Transverse colon (tissue), 4 donors: ENCODE results near the gene NRGN. TPM values are rescaled to one million over a fixed set of nuclear protein-coding genes. Genes with fewer than 3 reads are reported as not detected.

ENCODE experiments used
- DNase-seq: peaks from one replicate; pipeline ENCODE4 v3.0.0-alpha.2; 2019
- H3K27ac ChIP-seq, 4 donors: fragments of 200-600 bp; sonication (generic); 2 replicates each; pipeline ENCODE4 v1.5.1; 2016 to 2018; ENCODE audit warnings: inconsistent platforms in 4 of 4
- H3K27me3 ChIP-seq: fragments of 200-600 bp; sonication (generic); 2 replicates; pipeline ENCODE4 v1.5.1; 2017; ENCODE audit warnings: inconsistent platforms
- H3K36me3 ChIP-seq, 4 donors: fragments of 200-600 bp; sonication (generic); 2 replicates each; pipeline ENCODE4 v1.5.1; 2017 to 2019; ENCODE audit warnings: inconsistent platforms in 4 of 4
- H3K4me1 ChIP-seq, 4 donors: fragments of 200-600 bp; sonication (generic); 2 replicates each; pipeline ENCODE4 v1.5.1; 2017 to 2020; ENCODE audit warnings: inconsistent platforms in 4 of 4
- H3K4me3 ChIP-seq, 4 donors: fragments of 200-600 bp; sonication (generic); 1 replicate in 1 of 4; 2 replicates in 3 of 4; pipeline versions ENCODE4 v1.5.1 to v1.6.1; 2017 to 2019; ENCODE audit warnings: inconsistent platforms in 4 of 4
- H3K9me3 ChIP-seq, 2 donors: fragments of 200-600 bp; sonication (generic); 2 replicates each; pipeline ENCODE4 v1.5.1; 2017 to 2019; ENCODE audit warnings: inconsistent platforms in 2 of 2
- CTCF ChIP-seq, 5 experiments: fragments of 200-600 bp in 3 of 5; fragments of 450-650 bp in 2 of 5; sonication (generic) in 3 of 5; IDR thresholded peaks; 1 replicate in 2 of 5; 2 replicates in 3 of 5; pipeline ENCODE4 v1.5.1; 2016 to 2017; ENCODE audit warnings: antibody characterized with exemption in 5 of 5, inconsistent platforms in 3 of 5, mild to moderate bottlenecking in 2 of 5, moderate library complexity in 1 of 5
- EP300 ChIP-seq: sonication (generic); formaldehyde crosslinking; IDR thresholded peaks from one replicate; pipeline ENCODE4 v1.6.1; 2017; ENCODE audit warnings: antibody characterized with exemption, low read depth
- POLR2A ChIP-seq: fragments of 450-650 bp; IDR thresholded peaks from one replicate; pipeline ENCODE4 v1.6.1; 2016; ENCODE audit warnings: antibody characterized with exemption, mild to moderate bottlenecking, moderate library complexity
- POLR2AphosphoS5 ChIP-seq, 3 donors: sonication (generic); formaldehyde crosslinking; IDR thresholded peaks; one replicate each; pipeline ENCODE4 v1.6.1; 2016; ENCODE audit warnings: antibody characterized with exemption in 3 of 3
- WGBS, 2 donors: methylation state at CpG; one replicate each; pipeline ENCODE4 v1.1.5; 2018; ENCODE audit warnings: low coverage in 1 of 2; 5-methylcytosine and 5-hydroxymethylcytosine counted together
- in situ Hi-C, 4 donors: fragments of 200-750 bp; cut with MboI; loops; one replicate each; pipeline versions ENCODE4 v1.15.0 to v1.15.1; 2017; ENCODE audit warnings: low sequenced_read_pairs in 3 of 4, low pct_ligation_motif_present in 1 of 4, low pct_unique_long_range_greater_than_20kb in 1 of 4
- intact Hi-C: fragments of 100-400 bp; cut with DNase I; formaldehyde crosslinking; loops from one replicate; pipeline ENCODE4 v1.15.1; 2023; ENCODE audit warnings: low total_unique reads
- total RNA-seq, 4 donors: library from RNA; depleted of rRNA; stranded (reverse); fragments of >200 nt; gene quantifications; one replicate each; pipeline ENCODE4 v1.1.0, GENCODE V29; 2016

NRGN gene
- total RNA-seq, 4 donors from 2014 or later: 0.96 to 1.5 TPM; not detected in 2

- Histone ChIP-seq H3K27ac (no peak overlapping the region), H3K36me3 (no peaks in the 10 kb centered on the region), H3K27me3 (peaks cover 12% of the 10 kb centered on the region), H3K4me1 (peaks cover 4 to 17% (median 6%) of the 10 kb centered on the region in 4 donors), H3K9me3 (no peaks in the 10 kb centered on the region), H3K4me3 (no peak overlapping the region)
- in situ Hi-C loops: no loop called here
- 50% methylated on average over 3 to 6 of the region's 6 CpGs for WGBS, 2 donors
- intact Hi-C loops: no loop called here
- TF ChIP-seq CTCF (IDR thresholded peaks at IDR 0.05): no peak
- no peak for TF ChIP-seq POLR2AphosphoS5 (IDR thresholded peaks at IDR 0.05)
- TF ChIP-seq EP300: no peak
- no peak for TF ChIP-seq POLR2A
- no peak for DNase-seq
Measured at GRCh38 chr11:124725719-124726105, 14.0 kb upstream of the NRGN start.

- Histone ChIP-seq H3K27ac (no peak overlapping the region), H3K36me3 (no peaks in the 10 kb centered on the region), H3K4me3 (no peak overlapping the region), H3K9me3 (no peaks in the 10 kb centered on the region), H3K27me3 (peaks cover 2% of the 10 kb centered on the region), H3K4me1 (peaks cover 4 to 22% (median 6%) of the 10 kb centered on the region in 4 donors)
- intact Hi-C loops: no loop called here
- in situ Hi-C loops: no loop called here
- TF ChIP-seq POLR2AphosphoS5 (IDR thresholded peaks at IDR 0.05) (no peak), EP300 (no peak), CTCF (IDR thresholded peaks at IDR 0.05) (no peak), POLR2A (no peak)
- 78 to 82% methylated on average over 4 of the region's 4 CpGs for WGBS, 2 donors
- DNase-seq: no peak
Measured at GRCh38 chr11:124727474-124727873, 12.3 kb upstream of the NRGN start.

GRCh38 chr11:124728134-124728533 is 11.6 kb upstream of the NRGN start:
- H3K4me1 ChIP-seq: peaks cover 4 to 22% (median 6%) of the 10 kb centered on the region in 4 donors

GRCh38 chr11:124729571-124729970 is 10.2 kb upstream of the NRGN start:
- no peak overlapping the region for H3K27ac ChIP-seq
- H3K4me1 ChIP-seq: peaks cover 4 to 19% (median 6%) of the 10 kb centered on the region in 4 donors
- no peak overlapping the region for H3K4me3 ChIP-seq
- no peaks in the 10 kb centered on the region for H3K27me3 ChIP-seq
- intact Hi-C loops: no loop called here
- 91 to 96% methylated on average over 4 of the region's 4 CpGs for WGBS, 2 donors
- in situ Hi-C loops: no loop called here
- no peak for DNase-seq
- TF ChIP-seq EP300: no peak
- no peaks in the 10 kb centered on the region for H3K36me3 ChIP-seq
- no peaks in the 10 kb centered on the region for H3K9me3 ChIP-seq

More at GRCh38 chr11:124728134-124728533, 11.6 kb upstream of the NRGN start:
- Histone ChIP-seq H3K36me3 (no peaks in the 10 kb centered on the region), H3K9me3 (no peaks in the 10 kb centered on the region), H3K27me3 (peaks cover 2% of the 10 kb centered on the region), H3K4me3 (no peak overlapping the region), H3K27ac (no peak overlapping the region)
- in situ Hi-C loops: no loop called here
- DNase-seq: no peak
- WGBS, 2 donors: 88% methylated on average over 2 of the region's 2 CpGs; no CpG with 5 or more reads in 1 of the 2 donors
- intact Hi-C loops: no loop called here
- TF ChIP-seq POLR2A (no peak), EP300 (no peak), CTCF (IDR thresholded peaks at IDR 0.05) (no peak), POLR2AphosphoS5 (IDR thresholded peaks at IDR 0.05) (no peak)

- H3K27me3 ChIP-seq: no peaks in the 10 kb centered on the region
- H3K4me3 ChIP-seq: no peak overlapping the region
- no peak overlapping the region for H3K27ac ChIP-seq
- no peaks in the 10 kb centered on the region for H3K36me3 ChIP-seq
- H3K9me3 ChIP-seq: no peaks in the 10 kb centered on the region
- peaks cover 0 to 5% (median 0%) of the 10 kb centered on the region in 4 donors for H3K4me1 ChIP-seq
- DNase-seq: no peak
- intact Hi-C loops (no loop called here), in situ Hi-C loops (no loop called here)
- TF ChIP-seq POLR2A: no peak
- no peak for TF ChIP-seq CTCF (IDR thresholded peaks at IDR 0.05)
- no peak for TF ChIP-seq EP300
- no peak for TF ChIP-seq POLR2AphosphoS5 (IDR thresholded peaks at IDR 0.05)
- WGBS, 2 donors: 77 to 83% methylated on average over 4 of the region's 4 CpGs
Measured at GRCh38 chr11:124732230-124732629, 7.5 kb upstream of the NRGN start.
